Measurements from ENCODE around the gene RIC8B. TPM values are rescaled to one million over a fixed set of nuclear protein-coding genes. Genes with fewer than 3 reads are reported as not detected.
A peak's percentile ranks its signal among the peaks of the same experiment; 100 is the strongest.

Gene RIC8B
- polyA plus RNA-seq, 1 donor, result 13.9 TPM

- Histone ChIP-seq H3K36me3 (ENCODE audit: control insufficient read depth, insufficient read depth, low read length) (no peaks in the 10 kb centered on the region), H3K27ac (ENCODE audit: low read length) (peak overlapping the region; percentile 59), H3K27me3 (ENCODE audit: control insufficient read depth, insufficient read depth, low read length) (peaks cover 2% of the 10 kb centered on the region), H3K9me3 (ENCODE audit: control insufficient read depth, low read depth, low read length) (no peaks in the 10 kb centered on the region), H3K4me3 (ENCODE audit: low read length) (no peak overlapping the region), H3K4me1 (ENCODE audit: control insufficient read depth, insufficient read depth, low read length) (peaks cover 2% of the 10 kb centered on the region)
- DNase-seq, result peak in 1 of 2 donors; percentile 45
- WGBS (ENCODE audit: insufficient coverage, low lambda C conversion rate), result 30% methylated on average over 2 of the region's 10 CpGs
Observed at GRCh38 chr12:106739815-106740530, 34.5 kb upstream of the RIC8B start.

DNA sequence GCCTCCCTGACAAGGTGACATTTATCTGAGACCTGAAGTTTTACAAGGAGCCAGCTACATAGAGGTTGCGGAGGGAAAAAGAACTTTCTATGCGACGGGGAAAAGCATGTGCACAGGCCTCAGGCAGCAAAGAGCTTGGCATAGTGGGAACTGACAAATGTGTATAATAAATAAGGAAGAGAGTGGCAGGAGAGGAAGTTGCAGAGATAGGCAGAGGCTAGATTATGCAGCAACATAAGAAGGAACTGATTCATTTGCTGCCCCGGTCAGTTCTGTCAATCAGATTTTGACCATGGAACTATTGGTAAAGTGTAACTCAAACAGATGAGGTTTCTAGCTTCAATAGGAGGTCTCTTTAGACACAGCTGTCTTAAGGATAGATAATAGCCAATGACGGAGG lies 33.7 kb upstream of the RIC8B start:
- Histone ChIP-seq H3K27me3 (ENCODE audit: control insufficient read depth, insufficient read depth, low read length) (peaks cover 2% of the 10 kb centered on the region), H3K27ac (ENCODE audit: low read length) (peak overlapping the region; percentile 59), H3K36me3 (ENCODE audit: control insufficient read depth, insufficient read depth, low read length) (no peaks in the 10 kb centered on the region), H3K4me1 (ENCODE audit: control insufficient read depth, insufficient read depth, low read length) (peaks cover 2% of the 10 kb centered on the region), H3K9me3 (ENCODE audit: control insufficient read depth, low read depth, low read length) (no peaks in the 10 kb centered on the region), H3K4me3 (ENCODE audit: low read length) (no peak overlapping the region)
- no peak for DNase-seq
- WGBS (ENCODE audit: insufficient coverage, low lambda C conversion rate), result 100% methylated on average over 3 of the region's 5 CpGs

- Histone ChIP-seq H3K4me3 (ENCODE audit: low read length) (no peak overlapping the region), H3K27me3 (ENCODE audit: control insufficient read depth, insufficient read depth, low read length) (peaks cover 2% of the 10 kb centered on the region), H3K4me1 (ENCODE audit: control insufficient read depth, insufficient read depth, low read length) (peaks cover 2% of the 10 kb centered on the region), H3K9me3 (ENCODE audit: control insufficient read depth, low read depth, low read length) (no peaks in the 10 kb centered on the region), H3K36me3 (ENCODE audit: control insufficient read depth, insufficient read depth, low read length) (no peaks in the 10 kb centered on the region), H3K27ac (ENCODE audit: low read length) (no peak overlapping the region)
- 90% methylated on average over 2 of the region's 2 CpGs for WGBS (ENCODE audit: insufficient coverage, low lambda C conversion rate)
- DNase-seq, result no peak
Observed at GRCh38 chr12:106741247-106741646, 33.2 kb upstream of the RIC8B start.

DNA sequence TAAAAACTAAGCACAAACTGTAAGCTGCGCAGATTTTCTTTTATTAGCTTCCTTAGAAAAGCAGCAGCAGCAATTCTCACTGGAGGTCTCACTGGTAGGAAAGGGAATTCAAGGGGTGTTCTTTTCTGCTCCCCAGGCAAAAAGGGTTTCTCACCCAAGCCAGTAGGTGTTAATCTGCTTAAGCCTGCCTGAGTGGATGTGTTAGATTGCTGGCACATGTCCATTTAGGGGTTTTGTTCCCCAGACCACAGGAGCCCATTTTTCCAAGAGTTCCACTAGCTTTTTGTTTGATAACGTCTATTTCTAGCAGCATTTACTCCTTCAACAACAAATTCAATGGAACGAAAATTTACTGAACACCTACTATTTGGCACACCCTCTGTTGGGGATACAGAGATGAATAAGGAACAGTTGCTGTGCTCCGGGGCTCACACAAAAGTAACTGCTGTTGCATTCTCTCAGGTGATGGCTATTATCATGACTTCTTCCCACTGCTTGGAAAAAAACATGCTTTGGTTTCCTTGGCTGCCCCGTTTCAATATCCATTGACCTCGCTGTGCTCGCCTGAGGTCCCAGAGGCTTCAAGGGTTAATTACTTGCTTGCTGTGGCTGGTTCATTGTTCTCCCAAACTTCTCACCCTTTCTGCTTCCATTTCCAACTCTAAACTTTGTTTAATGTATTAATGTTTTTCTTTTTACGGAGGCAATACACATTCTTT lies 31.1 kb upstream of the RIC8B start:
- no peak overlapping the region for H3K27ac ChIP-seq (ENCODE audit: low read length)
- H3K9me3 ChIP-seq (ENCODE audit: control insufficient read depth, low read depth, low read length), result no peaks in the 10 kb centered on the region
- DNase-seq, result no peak
- H3K36me3 ChIP-seq (ENCODE audit: control insufficient read depth, insufficient read depth, low read length), result no peaks in the 10 kb centered on the region
- peaks cover 2% of the 10 kb centered on the region for H3K27me3 ChIP-seq (ENCODE audit: control insufficient read depth, insufficient read depth, low read length)
- H3K4me1 ChIP-seq (ENCODE audit: control insufficient read depth, insufficient read depth, low read length), result peaks cover 2% of the 10 kb centered on the region
- H3K4me3 ChIP-seq (ENCODE audit: low read length), result no peak overlapping the region
- 83% methylated on average over 4 of the region's 8 CpGs for WGBS (ENCODE audit: insufficient coverage, low lambda C conversion rate)

DNA sequence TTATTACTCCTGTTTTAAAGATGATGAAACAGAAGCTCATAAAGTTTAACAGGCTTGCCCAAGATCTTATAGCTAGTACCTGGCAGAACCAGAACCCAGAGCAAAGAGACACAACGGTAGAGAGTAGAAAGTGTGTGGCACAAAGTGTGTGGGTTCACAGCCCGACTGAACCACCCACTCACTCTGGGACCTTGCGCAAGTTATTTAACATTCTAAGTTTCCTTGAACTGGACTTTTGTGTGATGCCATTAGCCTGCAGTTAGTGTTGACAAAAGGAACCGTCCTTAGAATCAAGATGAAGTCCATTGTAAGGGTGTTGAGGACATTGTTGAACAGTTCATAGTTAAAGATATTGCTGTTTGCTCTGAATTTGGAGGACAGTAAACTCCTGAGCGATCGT lies 29.9 kb upstream of the RIC8B start:
- Histone ChIP-seq H3K27ac (ENCODE audit: low read length) (no peak overlapping the region), H3K4me1 (ENCODE audit: control insufficient read depth, insufficient read depth, low read length) (no peaks in the 10 kb centered on the region), H3K27me3 (ENCODE audit: control insufficient read depth, insufficient read depth, low read length) (peaks cover 2% of the 10 kb centered on the region), H3K4me3 (ENCODE audit: low read length) (no peak overlapping the region), H3K9me3 (ENCODE audit: control insufficient read depth, low read depth, low read length) (no peaks in the 10 kb centered on the region), H3K36me3 (ENCODE audit: control insufficient read depth, insufficient read depth, low read length) (no peaks in the 10 kb centered on the region)
- no peak for DNase-seq
- no CpG with 5 or more reads among the region's 6 CpGs for WGBS (ENCODE audit: insufficient coverage, low lambda C conversion rate)

DNA sequence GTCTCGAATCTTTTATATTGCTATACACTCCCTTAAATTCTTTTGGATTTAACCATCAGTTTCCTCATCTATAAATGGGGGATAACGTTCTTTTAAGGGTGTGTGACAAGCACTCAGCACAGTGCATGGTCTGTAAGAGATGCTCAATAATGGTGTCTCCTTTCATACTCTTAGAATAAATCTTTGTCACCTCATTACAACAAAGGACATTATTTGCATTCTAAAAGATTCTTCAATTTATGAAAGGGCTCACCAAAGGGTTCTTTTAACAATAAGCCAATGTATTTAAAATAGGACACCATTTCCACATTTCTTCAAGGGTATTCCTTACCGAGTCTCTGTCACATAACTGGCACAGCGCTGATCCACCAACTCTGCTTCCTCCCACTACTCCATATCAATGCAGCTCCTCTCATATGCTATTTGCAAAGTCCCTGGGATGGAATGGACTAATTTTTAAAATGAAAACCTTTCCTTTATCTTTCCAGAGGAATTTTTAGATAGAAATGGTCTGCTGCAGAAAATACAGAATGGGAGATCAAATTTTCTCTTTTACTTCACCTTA lies 29.2 kb upstream of the RIC8B start:
- no peaks in the 10 kb centered on the region for H3K4me1 ChIP-seq (ENCODE audit: control insufficient read depth, insufficient read depth, low read length)
- H3K36me3 ChIP-seq (ENCODE audit: control insufficient read depth, insufficient read depth, low read length), result no peaks in the 10 kb centered on the region
- DNase-seq, result no peak
- no peak overlapping the region for H3K4me3 ChIP-seq (ENCODE audit: low read length)
- H3K27ac ChIP-seq (ENCODE audit: low read length), result no peak overlapping the region
- H3K27me3 ChIP-seq (ENCODE audit: control insufficient read depth, insufficient read depth, low read length), result peaks cover 2% of the 10 kb centered on the region
- no peaks in the 10 kb centered on the region for H3K9me3 ChIP-seq (ENCODE audit: control insufficient read depth, low read depth, low read length)
- 100% methylated on average over 1 of the region's 4 CpGs for WGBS (ENCODE audit: insufficient coverage, low lambda C conversion rate)

- H3K27me3 ChIP-seq (ENCODE audit: control insufficient read depth, insufficient read depth, low read length), result peaks cover 2% of the 10 kb centered on the region
- 100% methylated on average over 2 of the region's 3 CpGs for WGBS (ENCODE audit: insufficient coverage, low lambda C conversion rate)
- no peaks in the 10 kb centered on the region for H3K4me1 ChIP-seq (ENCODE audit: control insufficient read depth, insufficient read depth, low read length)
- H3K27ac ChIP-seq (ENCODE audit: low read length), result no peak overlapping the region
- H3K36me3 ChIP-seq (ENCODE audit: control insufficient read depth, insufficient read depth, low read length), result no peaks in the 10 kb centered on the region
- no peak overlapping the region for H3K4me3 ChIP-seq (ENCODE audit: low read length)
- DNase-seq, result no peak
- H3K9me3 ChIP-seq (ENCODE audit: control insufficient read depth, low read depth, low read length), result no peaks in the 10 kb centered on the region
Observed at GRCh38 chr12:106747973-106748436, 26.5 kb upstream of the RIC8B start.

DNA sequence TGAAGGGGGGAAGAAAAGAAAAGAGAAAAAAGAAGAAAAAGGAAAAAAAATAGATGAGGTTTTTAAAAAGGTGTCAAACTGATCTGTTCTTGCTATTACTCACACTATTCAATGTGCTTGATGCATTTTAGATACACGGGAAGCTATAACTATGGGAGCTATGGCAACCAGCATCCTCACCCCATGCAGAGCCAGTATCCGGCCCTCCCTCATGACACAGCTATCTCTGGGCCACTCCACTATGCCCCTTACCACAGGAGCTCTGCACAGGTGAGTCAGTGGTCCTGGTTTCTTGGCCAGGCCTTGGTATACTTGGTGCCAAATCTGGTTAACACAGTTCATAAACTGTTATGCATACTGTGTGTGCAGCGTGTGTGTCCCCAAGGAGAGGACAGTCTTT lies 24.0 kb upstream of the RIC8B start:
- Histone ChIP-seq H3K36me3 (ENCODE audit: control insufficient read depth, insufficient read depth, low read length) (no peaks in the 10 kb centered on the region), H3K4me3 (ENCODE audit: low read length) (no peak overlapping the region), H3K4me1 (ENCODE audit: control insufficient read depth, insufficient read depth, low read length) (no peaks in the 10 kb centered on the region), H3K9me3 (ENCODE audit: control insufficient read depth, low read depth, low read length) (no peaks in the 10 kb centered on the region), H3K27me3 (ENCODE audit: control insufficient read depth, insufficient read depth, low read length) (no peaks in the 10 kb centered on the region), H3K27ac (ENCODE audit: low read length) (no peak overlapping the region)
- DNase-seq, result no peak
- WGBS (ENCODE audit: insufficient coverage, low lambda C conversion rate), result no CpG with 5 or more reads among the region's 3 CpGs

GRCh38 chr12:106753526-106753925 lies 21.0 kb upstream of the RIC8B start:
- Histone ChIP-seq H3K27ac (ENCODE audit: low read length) (no peak overlapping the region), H3K9me3 (ENCODE audit: control insufficient read depth, low read depth, low read length) (no peaks in the 10 kb centered on the region), H3K4me3 (ENCODE audit: low read length) (no peak overlapping the region), H3K4me1 (ENCODE audit: control insufficient read depth, insufficient read depth, low read length) (no peaks in the 10 kb centered on the region), H3K36me3 (ENCODE audit: control insufficient read depth, insufficient read depth, low read length) (no peaks in the 10 kb centered on the region), H3K27me3 (ENCODE audit: control insufficient read depth, insufficient read depth, low read length) (no peaks in the 10 kb centered on the region)
- WGBS (ENCODE audit: insufficient coverage, low lambda C conversion rate), result no CpG with 5 or more reads among the region's 7 CpGs
- DNase-seq, result no peak

DNA sequence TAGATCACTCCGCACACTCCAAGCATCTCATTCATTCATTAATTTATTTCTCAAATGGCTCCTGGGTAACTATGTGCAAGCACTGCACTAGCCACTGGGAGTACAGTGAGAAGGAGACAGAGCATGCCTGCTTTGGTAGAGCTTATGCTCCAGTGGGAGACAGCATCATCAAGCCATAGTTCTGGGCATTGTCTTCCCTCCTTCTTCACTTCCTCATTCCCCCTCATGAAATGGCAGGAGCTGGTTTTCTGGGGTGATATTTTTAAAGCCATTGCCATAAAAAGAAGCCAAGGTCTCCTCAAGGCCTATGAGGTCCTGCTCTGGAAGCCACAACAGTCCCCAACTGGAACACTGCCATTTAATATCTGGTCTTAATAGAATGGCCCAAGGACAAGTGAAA lies 20.2 kb upstream of the RIC8B start:
- H3K27ac ChIP-seq (ENCODE audit: low read length), result no peak overlapping the region
- H3K4me3 ChIP-seq (ENCODE audit: low read length), result no peak overlapping the region
- H3K9me3 ChIP-seq (ENCODE audit: control insufficient read depth, low read depth, low read length), result no peaks in the 10 kb centered on the region
- no peaks in the 10 kb centered on the region for H3K36me3 ChIP-seq (ENCODE audit: control insufficient read depth, insufficient read depth, low read length)
- no peak for DNase-seq
- no CpG with 5 or more reads among the region's 1 CpG for WGBS (ENCODE audit: insufficient coverage, low lambda C conversion rate)
- no peaks in the 10 kb centered on the region for H3K4me1 ChIP-seq (ENCODE audit: control insufficient read depth, insufficient read depth, low read length)
- H3K27me3 ChIP-seq (ENCODE audit: control insufficient read depth, insufficient read depth, low read length), result no peaks in the 10 kb centered on the region

Measured in large intestine (tissue), 3 donors.